OCI-LY1 (cell line): Measurements from ENCODE around the gene FBXO9.

ENCODE experiments used
- H2AFZ ChIP-seq: fragments of 200-600 bp; sonication (generic), shearing (Covaris generic); 2 replicates; pipeline ENCODE4 v1.6.0; 2014; ENCODE audit warnings: antibody characterized with exemption, mild to moderate bottlenecking, low read length
- H3F3A ChIP-seq: fragments of 200-600 bp; sonication (generic), shearing (Covaris generic); 2 replicates; pipeline ENCODE4 v1.6.0; 2014; ENCODE audit warnings: mild to moderate bottlenecking, antibody characterized with exemption, low read length, moderate library complexity; ENCODE audit not compliant: insufficient read depth
- H3K27ac ChIP-seq: fragments of 200-600 bp; sonication (generic); 2 replicates; pipeline ENCODE4 v1.5.1; 2014; ENCODE audit warnings: low read length, mixed run types, mild to moderate bottlenecking, low read depth; ENCODE audit not compliant: poor library complexity, severe bottlenecking
- H3K27me3 ChIP-seq: fragments of 200-600 bp; sonication (generic); 2 replicates; pipeline ENCODE4 v1.6.0; 2014; ENCODE audit warnings: antibody characterized with exemption, mild to moderate bottlenecking, low read length, moderate library complexity; ENCODE audit not compliant: insufficient read depth
- H3K36me3 ChIP-seq: fragments of 200-600 bp; sonication (generic); 2 replicates; pipeline ENCODE4 v1.6.1; 2014; ENCODE audit warnings: mild to moderate bottlenecking, antibody characterized with exemption, low read length, moderate library complexity, mixed read lengths; ENCODE audit not compliant: insufficient read depth
- H3K4me1 ChIP-seq: fragments of 200-600 bp; sonication (generic); 2 replicates; pipeline ENCODE4 v1.5.1; 2014; ENCODE audit warnings: mild to moderate bottlenecking, low read length, moderate library complexity; ENCODE audit not compliant: insufficient read depth, severe bottlenecking
- H3K4me2 ChIP-seq: fragments of 200-600 bp; sonication (generic), shearing (Covaris generic); 2 replicates; pipeline ENCODE4 v1.6.1; 2014; ENCODE audit warnings: low read length
- H3K4me3 ChIP-seq: fragments of 200-600 bp; sonication (generic); 2 replicates; pipeline ENCODE4 v1.5.1; 2014; ENCODE audit warnings: low read length, low read depth, mild to moderate bottlenecking, mixed read lengths; ENCODE audit not compliant: poor library complexity, severe bottlenecking
- H3K79me2 ChIP-seq: fragments of 200-600 bp; shearing (Covaris generic); 2 replicates; pipeline ENCODE4 v1.6.1; 2016; ENCODE audit warnings: mixed run types, low read length, mixed read lengths; ENCODE audit not compliant: insufficient read depth
- H3K9ac ChIP-seq: fragments of 200-600 bp; sonication (generic), shearing (Covaris generic); 2 replicates; pipeline ENCODE4 v1.6.1; 2014; ENCODE audit warnings: mild to moderate bottlenecking, low read length, mixed read lengths
- H3K9me2 ChIP-seq: fragments of 200-600 bp; sonication (generic), shearing (Covaris generic); 2 replicates; pipeline ENCODE4 v1.6.1; 2014; ENCODE audit warnings: low read depth, mild to moderate bottlenecking, low read length, mixed read lengths
- H3K9me3 ChIP-seq: fragments of 200-600 bp; shearing (Covaris generic); 2 replicates; pipeline ENCODE4 v1.6.1; 2014; ENCODE audit warnings: low read length, mixed read lengths
- H4K20me1 ChIP-seq: fragments of 200-600 bp; sonication (generic), shearing (Covaris generic); 2 replicates; pipeline ENCODE4 v1.6.0; 2016; ENCODE audit warnings: mild to moderate bottlenecking, low read length; ENCODE audit not compliant: insufficient read depth
- CTCF ChIP-seq: fragments of 200-600 bp; sonication (generic), shearing (Covaris generic); IDR thresholded peaks from 2 replicates; pipeline ENCODE4 v1.5.1; 2017; ENCODE audit warnings: mild to moderate bottlenecking, antibody characterized with exemption, low read length, moderate library complexity, mixed read lengths
- EZH2 ChIP-seq: fragments of 200-600 bp; sonication (generic), shearing (Covaris generic); IDR thresholded peaks from 2 replicates; pipeline ENCODE4 v1.8.0; 2017; ENCODE audit warnings: borderline replicate concordance, mixed run types, mild to moderate bottlenecking, antibody characterized with exemption, low read length, moderate library complexity, mixed read lengths

Gene FBXO9

GRCh38 chr6:53089948-53090347 lies 24.7 kb downstream of the FBXO9 start:
- no peaks in the 10 kb centered on the region for H4K20me1 ChIP-seq
- H3K9ac ChIP-seq: no peak overlapping the region
- H3K9me3 ChIP-seq: no peaks in the 10 kb centered on the region
- no peak overlapping the region for H3K4me2 ChIP-seq
- no peaks in the 10 kb centered on the region for H3K9me2 ChIP-seq
- no peaks in the 10 kb centered on the region for H3K79me2 ChIP-seq
- no peaks in the 10 kb centered on the region for H3K4me1 ChIP-seq
- H3K4me3 ChIP-seq: no peak overlapping the region
- TF ChIP-seq EZH2 (no peak), CTCF (no peak)
- H3K36me3 ChIP-seq: peaks cover 82% of the 10 kb centered on the region
- no peaks in the 10 kb centered on the region for H3F3A ChIP-seq
- no peak overlapping the region for H3K27ac ChIP-seq
- H2AFZ ChIP-seq: no peak overlapping the region
- H3K27me3 ChIP-seq: no peaks in the 10 kb centered on the region

- H3K9ac ChIP-seq: no peak overlapping the region
- H4K20me1 ChIP-seq: no peaks in the 10 kb centered on the region
- no peak overlapping the region for H3K4me2 ChIP-seq
- TF ChIP-seq EZH2 (no peak), CTCF (no peak)
- H3K9me3 ChIP-seq: no peaks in the 10 kb centered on the region
- H3F3A ChIP-seq: no peaks in the 10 kb centered on the region
- no peaks in the 10 kb centered on the region for H3K79me2 ChIP-seq
- H3K36me3 ChIP-seq: peaks cover 83% of the 10 kb centered on the region
- no peaks in the 10 kb centered on the region for H3K9me2 ChIP-seq
- H3K4me1 ChIP-seq: no peaks in the 10 kb centered on the region
- no peaks in the 10 kb centered on the region for H3K27me3 ChIP-seq
- no peak overlapping the region for H2AFZ ChIP-seq
- no peak overlapping the region for H3K4me3 ChIP-seq
- no peak overlapping the region for H3K27ac ChIP-seq
These were observed 25.4 kb downstream of the FBXO9 start for GRCh38 chr6:53090576-53090975.

GRCh38 chr6:53095270-53095669 lies 30.1 kb downstream of the FBXO9 start:
- Histone ChIP-seq H3K9me2 (no peaks in the 10 kb centered on the region), H3K4me1 (no peaks in the 10 kb centered on the region), H3K9ac (no peak overlapping the region), H3K4me3 (no peak overlapping the region), H4K20me1 (no peaks in the 10 kb centered on the region), H3K27me3 (no peaks in the 10 kb centered on the region), H3K4me2 (no peak overlapping the region), H3K9me3 (no peaks in the 10 kb centered on the region), H2AFZ (no peak overlapping the region), H3K36me3 (peaks cover 76% of the 10 kb centered on the region), H3F3A (no peaks in the 10 kb centered on the region), H3K79me2 (no peaks in the 10 kb centered on the region), H3K27ac (no peak overlapping the region)
- TF ChIP-seq CTCF: no peak
- TF ChIP-seq EZH2: no peak
